Measurements from ENCODE around the gene WBP2. TPM values are rescaled to one million over a fixed set of nuclear protein-coding genes. Genes with fewer than 3 reads are reported as not detected.
"Not testable (repeated sequence)": the region's sequence is repeated elsewhere in the genome, so short reads cannot be mapped to it uniquely, and the experiment has no call there.

Gene WBP2
- total and polyA plus RNA-seq, 5 donors from 2014 or later: 77.7 to 118 (median 92.2) TPM

GRCh38 chr17:75875940-75876189 lies 20.7 kb upstream of the WBP2 start:
- H3K36me3 Mint-ChIP-seq: no peaks in the 10 kb centered on the region
- H3K4me1 ChIP-seq (ENCODE audit: control insufficient read depth, insufficient read depth, low read length, poor library complexity, severe bottlenecking): peaks cover 55% of the 10 kb centered on the region
- H3K9me3 ChIP-seq (ENCODE audit: control insufficient read depth in 2 of 2, low read length in 2 of 2): no peaks in the 10 kb centered on the region
- H3K4me3 Mint-ChIP-seq: peak overlapping the region; percentile 86 to 96 (median 90)
- no peak for ATAC-seq (ENCODE audit: low read depth in 2 of 2)
- peak overlapping the region; percentile 89 to 97 (median 91) for H3K27ac Mint-ChIP-seq
- H3K36me3 ChIP-seq (ENCODE audit: control insufficient read depth, insufficient read depth, low read length): peaks cover 5% of the 10 kb centered on the region
- no peaks in the 10 kb centered on the region for H3K9me3 Mint-ChIP-seq
- no peaks in the 10 kb centered on the region for H3K27me3 ChIP-seq (ENCODE audit: control insufficient read depth, insufficient read depth, low read length)
- H3K4me1 Mint-ChIP-seq: peaks cover 0 to 59% (median 21%) of the 10 kb centered on the region in 4 donors
- H3K27me3 Mint-ChIP-seq: peaks cover 7% of the 10 kb centered on the region
- peak overlapping the region; percentile 75 for H3K27ac ChIP-seq (ENCODE audit: insufficient read depth, low read length, poor library complexity, severe bottlenecking)
- DNase-seq: no peak
- peak overlapping the region; percentile 62 for H3K4me3 ChIP-seq (ENCODE audit: low read depth, low read length)

- Histone ChIP-seq H3K36me3 (ENCODE audit: control insufficient read depth, insufficient read depth, low read length) (peaks cover 5% of the 10 kb centered on the region), H3K4me1 (ENCODE audit: control insufficient read depth, insufficient read depth, low read length, poor library complexity, severe bottlenecking) (peaks cover 55% of the 10 kb centered on the region), H3K27me3 (ENCODE audit: control insufficient read depth, insufficient read depth, low read length) (no peaks in the 10 kb centered on the region), H3K4me3 (ENCODE audit: low read depth, low read length) (no peak overlapping the region), H3K27ac (ENCODE audit: insufficient read depth, low read length, poor library complexity, severe bottlenecking) (peak overlapping the region; percentile 75), H3K9me3 (ENCODE audit: control insufficient read depth in 2 of 2, low read length in 2 of 2) (no peaks in the 10 kb centered on the region)
- Mint-ChIP-seq H3K27ac (peak overlapping the region; percentile 89 to 97 (median 91)), H3K36me3 (no peaks in the 10 kb centered on the region), H3K9me3 (no peaks in the 10 kb centered on the region), H3K27me3 (peaks cover 7% of the 10 kb centered on the region), H3K4me3 (peak overlapping the region; percentile 86 to 96 (median 90)), H3K4me1 (peaks cover 0 to 62% (median 21%) of the 10 kb centered on the region in 4 donors)
- no peak for ATAC-seq (ENCODE audit: low read depth in 2 of 2)
- DNase-seq: no peak
Observed at GRCh38 chr17:75875182-75875939, 20.2 kb upstream of the WBP2 start.

- Mint-ChIP-seq H3K4me1 (peaks cover 0 to 59% (median 21%) of the 10 kb centered on the region in 4 donors), H3K27me3 (peaks cover 7% of the 10 kb centered on the region), H3K36me3 (no peaks in the 10 kb centered on the region), H3K27ac (peak overlapping the region in 2 of 3 donors; percentile 79 to 97), H3K9me3 (no peaks in the 10 kb centered on the region), H3K4me3 (peak overlapping the region in 3 of 4 donors; percentile 24 to 79 (median 44))
- peaks cover 55% of the 10 kb centered on the region for H3K4me1 ChIP-seq (ENCODE audit: control insufficient read depth, insufficient read depth, low read length, poor library complexity, severe bottlenecking)
- no peaks in the 10 kb centered on the region for H3K9me3 ChIP-seq (ENCODE audit: control insufficient read depth in 2 of 2, low read length in 2 of 2)
- no peak overlapping the region for H3K4me3 ChIP-seq (ENCODE audit: low read depth, low read length)
- H3K27me3 ChIP-seq (ENCODE audit: control insufficient read depth, insufficient read depth, low read length): no peaks in the 10 kb centered on the region
- H3K27ac ChIP-seq (ENCODE audit: insufficient read depth, low read length, poor library complexity, severe bottlenecking): peak overlapping the region; percentile 75
- ATAC-seq (ENCODE audit: low read depth in 2 of 2) (no peak), DNase-seq (no peak)
- peaks cover 5% of the 10 kb centered on the region for H3K36me3 ChIP-seq (ENCODE audit: control insufficient read depth, insufficient read depth, low read length)
Observed at GRCh38 chr17:75874323-75875181, 19.4 kb upstream of the WBP2 start.

DNA sequence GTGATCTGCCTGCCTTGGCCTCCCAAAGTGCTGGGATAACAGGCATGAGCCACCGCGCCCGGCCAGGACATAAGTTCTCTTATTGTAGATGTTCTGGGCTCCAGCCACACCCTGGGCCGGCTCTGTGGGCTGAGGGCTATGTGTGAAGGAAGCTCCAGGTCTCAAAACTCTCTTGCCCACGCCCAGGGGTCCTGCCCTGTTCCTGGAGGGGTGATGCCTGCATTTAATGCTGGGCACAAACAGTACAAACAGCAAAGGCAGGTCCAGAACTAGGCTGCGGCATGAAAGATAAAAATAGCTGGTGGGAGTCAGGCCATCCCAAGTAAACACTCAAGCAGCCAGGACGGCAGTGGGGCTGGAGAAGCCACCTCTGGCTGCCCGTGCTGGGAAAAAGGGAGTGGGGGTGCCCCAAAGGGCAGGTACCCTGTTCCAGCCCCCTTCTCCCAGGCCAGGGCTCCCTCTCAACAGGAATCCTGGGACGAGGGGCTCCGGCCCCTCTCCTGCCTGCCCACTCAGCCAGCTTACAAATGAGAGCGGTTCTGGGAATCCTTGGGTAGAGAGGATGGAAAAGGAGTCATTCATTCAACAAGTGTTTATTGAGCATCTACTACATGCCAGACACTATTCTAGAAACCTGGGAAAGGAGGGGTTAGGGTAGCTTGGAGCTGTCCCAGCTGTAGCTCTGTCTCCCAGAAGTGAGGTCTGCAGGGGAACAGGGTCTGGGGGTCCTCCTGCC lies 18.6 kb upstream of the WBP2 start:
- H3K27me3 Mint-ChIP-seq: peaks cover under 1% of the 10 kb centered on the region
- no peaks in the 10 kb centered on the region for H3K9me3 Mint-ChIP-seq
- Histone ChIP-seq H3K27me3 (ENCODE audit: control insufficient read depth, insufficient read depth, low read length) (no peaks in the 10 kb centered on the region), H3K9me3 (ENCODE audit: control insufficient read depth in 2 of 2, low read length in 2 of 2) (no peaks in the 10 kb centered on the region), H3K4me3 (ENCODE audit: low read depth, low read length) (no peak overlapping the region), H3K36me3 (ENCODE audit: control insufficient read depth, insufficient read depth, low read length) (peaks cover 5% of the 10 kb centered on the region), H3K27ac (ENCODE audit: insufficient read depth, low read length, poor library complexity, severe bottlenecking) (peak overlapping the region; percentile 71), H3K4me1 (ENCODE audit: control insufficient read depth, insufficient read depth, low read length, poor library complexity, severe bottlenecking) (peaks cover 54% of the 10 kb centered on the region)
- DNase-seq (no peak), ATAC-seq (ENCODE audit: low read depth in 2 of 2) (no peak)
- peak overlapping the region in 3 of 4 donors; percentile 24 to 75 (median 47) for H3K4me3 Mint-ChIP-seq
- no peaks in the 10 kb centered on the region for H3K36me3 Mint-ChIP-seq
- H3K27ac Mint-ChIP-seq: peak overlapping the region; percentile 79 to 97 (median 88)
- H3K4me1 Mint-ChIP-seq: peaks cover 0 to 56% (median 20%) of the 10 kb centered on the region in 4 donors

DNA sequence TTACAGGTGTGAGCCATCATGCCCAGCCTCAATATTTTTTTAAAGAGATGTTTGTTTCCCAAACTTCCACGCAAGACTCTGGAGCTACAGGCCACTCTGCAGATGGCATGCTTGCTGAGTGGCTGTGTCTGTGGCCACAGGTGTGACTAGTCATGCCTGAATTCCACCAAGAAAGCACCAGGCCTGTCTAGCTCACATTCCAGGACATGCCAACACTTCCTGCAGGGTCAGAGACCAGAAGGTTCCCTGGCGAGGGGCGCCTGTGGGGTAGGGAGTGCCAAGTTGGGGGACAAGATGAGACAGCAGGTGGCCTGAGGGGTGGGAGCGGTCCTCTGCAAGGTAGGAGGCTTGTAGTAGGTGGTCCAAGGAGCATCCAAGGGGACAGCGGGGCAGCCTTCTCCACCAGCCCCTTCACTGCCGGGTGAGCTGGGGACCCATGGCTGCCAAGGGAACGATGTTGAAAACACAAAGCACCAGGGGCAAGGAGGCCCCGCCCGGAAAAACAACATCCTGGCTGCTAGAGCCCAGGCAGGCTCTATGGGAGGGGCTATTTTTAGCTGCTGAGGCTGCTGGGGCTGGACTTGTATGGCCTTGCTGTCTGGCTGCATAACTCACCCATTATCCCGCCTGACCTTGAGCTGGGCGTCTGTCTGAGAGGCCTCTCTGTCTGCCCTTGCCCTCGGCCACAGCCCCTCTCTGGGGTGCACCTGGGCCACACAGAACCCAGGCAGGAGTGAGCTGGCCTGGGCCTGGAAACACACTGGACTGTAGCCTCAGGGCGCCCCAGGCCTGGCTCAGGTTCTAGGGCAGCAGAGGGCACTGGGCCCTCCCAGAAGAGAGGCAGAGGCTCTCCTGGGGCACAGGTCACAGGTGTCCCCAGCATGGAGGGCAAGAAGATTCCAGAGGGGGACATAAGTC lies 17.6 kb upstream of the WBP2 start:
- Histone ChIP-seq H3K36me3 (ENCODE audit: control insufficient read depth, insufficient read depth, low read length) (peaks cover 5% of the 10 kb centered on the region), H3K27me3 (ENCODE audit: control insufficient read depth, insufficient read depth, low read length) (no peaks in the 10 kb centered on the region), H3K9me3 (ENCODE audit: control insufficient read depth in 2 of 2, low read length in 2 of 2) (no peaks in the 10 kb centered on the region), H3K27ac (ENCODE audit: insufficient read depth, low read length, poor library complexity, severe bottlenecking) (peak overlapping the region; percentile 71), H3K4me3 (ENCODE audit: low read depth, low read length) (no peak overlapping the region), H3K4me1 (ENCODE audit: control insufficient read depth, insufficient read depth, low read length, poor library complexity, severe bottlenecking) (peaks cover 47% of the 10 kb centered on the region)
- DNase-seq (peak in 2 of 3 donors; percentile 71 to 90), ATAC-seq (ENCODE audit: low read depth in 2 of 2) (peak; percentile 53 to 60)
- Mint-ChIP-seq H3K9me3 (no peaks in the 10 kb centered on the region), H3K27ac (peak overlapping the region; percentile 82 to 95 (median 88)), H3K4me1 (peaks cover 0 to 52% (median 20%) of the 10 kb centered on the region in 4 donors), H3K4me3 (peak overlapping the region; percentile 58 to 86 (median 76)), H3K27me3 (peaks cover 1% of the 10 kb centered on the region), H3K36me3 (no peaks in the 10 kb centered on the region)

DNA sequence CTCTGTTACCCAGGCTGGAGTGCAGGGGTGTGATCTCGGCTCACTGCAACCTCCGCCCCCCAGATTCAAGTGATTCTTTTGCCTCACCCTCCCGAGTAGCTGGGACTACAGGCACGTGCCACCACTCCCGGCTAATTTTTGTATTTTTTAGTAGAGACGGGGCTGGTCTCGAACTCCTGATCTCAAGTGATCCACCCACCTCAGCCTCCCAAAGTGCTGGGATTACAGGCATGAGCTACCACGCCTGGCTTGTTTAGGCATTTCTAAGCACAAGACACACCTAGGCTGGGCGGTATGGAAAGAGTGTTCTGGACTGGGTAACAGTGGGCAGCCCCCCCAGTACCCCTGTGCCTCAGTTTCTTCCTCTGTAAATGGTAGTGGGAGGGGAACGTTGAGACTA lies 15.1 kb upstream of the WBP2 start:
- not testable (repeated sequence) for H3K27ac Mint-ChIP-seq; H3K9me3 ChIP-seq (ENCODE audit: control insufficient read depth in 2 of 2, low read length in 2 of 2); H3K36me3 ChIP-seq (ENCODE audit: control insufficient read depth, insufficient read depth, low read length); H3K27ac ChIP-seq (ENCODE audit: insufficient read depth, low read length, poor library complexity, severe bottlenecking); H3K36me3 Mint-ChIP-seq; H3K27me3 Mint-ChIP-seq; H3K4me3 Mint-ChIP-seq; DNase-seq; ATAC-seq (ENCODE audit: low read depth in 2 of 2); H3K4me3 ChIP-seq (ENCODE audit: low read depth, low read length); H3K9me3 Mint-ChIP-seq; H3K27me3 ChIP-seq (ENCODE audit: control insufficient read depth, insufficient read depth, low read length)
- peaks cover 22% of the 10 kb centered on the region for H3K4me1 ChIP-seq (ENCODE audit: control insufficient read depth, insufficient read depth, low read length, poor library complexity, severe bottlenecking)
- H3K4me1 Mint-ChIP-seq: peaks cover 0 to 30% (median 12%) of the 10 kb centered on the region in 4 donors

Data from CD4-positive, CD25-positive, alpha-beta regulatory T cell (primary cell).